ENCODE results near the gene BPIFB3. TPM values are rescaled to one million over a fixed set of nuclear protein-coding genes. Genes with fewer than 3 reads are reported as not detected.

Gene BPIFB3
- total RNA-seq, 4 donors from 2014 or later: not detected

DNA sequence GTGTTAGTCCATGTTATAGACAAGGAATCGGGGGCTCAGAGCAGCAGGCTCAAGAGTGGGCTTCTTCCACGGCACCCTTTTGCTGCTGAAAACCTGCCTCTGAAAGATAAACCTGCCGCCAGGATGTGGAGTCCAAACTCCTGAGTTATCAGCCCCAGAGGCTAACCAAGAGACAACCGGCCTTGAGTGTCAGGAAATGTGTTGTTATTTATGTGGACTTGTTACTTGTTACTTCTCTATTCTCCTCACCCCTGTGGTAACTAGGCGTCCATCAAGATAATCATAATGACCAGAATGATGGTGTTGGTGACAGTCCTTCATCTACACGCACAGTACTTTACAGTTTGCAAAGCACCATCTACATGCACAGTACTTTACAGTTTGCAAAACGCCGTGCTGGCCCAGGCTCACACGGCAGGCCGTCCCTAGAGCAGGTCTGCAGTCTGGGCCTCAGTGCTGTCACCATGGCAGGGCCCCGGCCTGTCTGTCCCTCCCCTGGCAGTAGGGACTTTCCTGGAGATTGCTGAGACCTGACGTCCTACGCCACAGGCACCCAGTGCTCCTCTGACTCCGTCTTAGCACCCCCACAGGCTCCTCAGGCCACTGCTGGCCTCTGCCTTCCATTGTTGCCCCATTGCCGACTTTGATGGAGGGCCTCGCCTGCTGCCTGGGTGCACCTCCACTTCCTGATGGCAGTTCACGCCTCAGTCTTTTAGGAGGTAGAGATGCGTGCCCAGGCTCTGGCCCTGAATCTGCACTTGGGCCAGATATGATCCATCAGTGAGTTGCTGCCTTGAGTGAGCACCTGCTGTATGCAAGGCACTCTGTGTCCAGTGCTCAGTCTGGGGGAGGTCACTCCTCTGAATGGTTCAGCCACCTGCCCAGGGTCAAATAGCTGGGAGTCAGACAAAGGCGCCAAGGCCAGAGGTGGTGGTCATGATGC is 16.7 kb downstream of the BPIFB3 start:
- DNase-seq (no peak), ATAC-seq (no peak)
- no peak for TF ChIP-seq POLR2A (IDR thresholded peaks at IDR 0.05)
- TF ChIP-seq CTCF (IDR thresholded peaks at IDR 0.05 in 4 of 5, conservative IDR thresholded peaks at IDR 0.05 in 1 of 5): no peak
- H3K36me3 ChIP-seq: no peaks in the 10 kb centered on the region
- H3K4me1 ChIP-seq: no peaks in the 10 kb centered on the region
- H3K9me3 ChIP-seq: no peaks in the 10 kb centered on the region
- H3K27ac ChIP-seq: no peak overlapping the region
- peaks cover 0 to 3% (median 0%) of the 10 kb centered on the region in 3 donors for H3K27me3 ChIP-seq
- intact Hi-C loops (cut with DNase I; ENCODE audit: low total_unique reads): no loop called here
- in situ Hi-C loops (cut with MboI; ENCODE audit: low sequenced_read_pairs in 4 of 4): no loop called here
- H3K4me3 ChIP-seq: no peak overlapping the region

- TF ChIP-seq CTCF (IDR thresholded peaks at IDR 0.05 in 4 of 5, conservative IDR thresholded peaks at IDR 0.05 in 1 of 5) (no peak), POLR2A (IDR thresholded peaks at IDR 0.05) (no peak)
- in situ Hi-C loops (cut with MboI; ENCODE audit: low sequenced_read_pairs in 4 of 4): no loop called here
- Histone ChIP-seq H3K27me3 (peaks cover 0 to 4% (median 3%) of the 10 kb centered on the region in 3 donors), H3K36me3 (no peaks in the 10 kb centered on the region), H3K4me1 (no peaks in the 10 kb centered on the region), H3K9me3 (no peaks in the 10 kb centered on the region), H3K27ac (no peak overlapping the region), H3K4me3 (no peak overlapping the region)
- DNase-seq (no peak), ATAC-seq (no peak)
- intact Hi-C loops (cut with DNase I; ENCODE audit: low total_unique reads): no loop called here
Observed at GRCh38 chr20:33071198-33071597, 17.5 kb downstream of the BPIFB3 start.

DNA sequence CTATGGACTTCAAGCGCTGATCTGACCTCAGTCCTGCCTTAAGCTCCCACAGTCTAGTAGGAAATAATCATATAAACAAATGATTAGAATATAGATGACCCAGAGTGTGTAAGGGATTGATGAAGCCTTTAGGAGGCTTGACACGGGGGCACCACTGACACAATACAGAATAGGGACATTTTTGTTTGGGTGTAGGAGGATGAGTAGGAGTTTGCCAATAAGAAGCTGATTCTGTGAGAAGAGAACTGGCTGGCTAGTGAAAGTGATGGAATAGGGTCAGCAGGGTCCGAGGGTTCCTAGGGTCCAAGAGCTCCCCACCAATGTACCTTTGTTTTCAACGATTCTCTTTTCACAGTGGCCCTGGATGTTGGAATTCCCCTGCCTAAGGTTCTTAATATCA is 18.7 kb downstream of the BPIFB3 start:
- H3K36me3 ChIP-seq: no peaks in the 10 kb centered on the region
- ATAC-seq: no peak
- DNase-seq: no peak
- H3K27me3 ChIP-seq: peaks cover 0 to 10% (median 5%) of the 10 kb centered on the region in 3 donors
- H3K4me1 ChIP-seq: no peaks in the 10 kb centered on the region
- no peaks in the 10 kb centered on the region for H3K9me3 ChIP-seq
- intact Hi-C loops (cut with DNase I; ENCODE audit: low total_unique reads): no loop called here
- no peak for TF ChIP-seq POLR2A (IDR thresholded peaks at IDR 0.05)
- no peak for TF ChIP-seq CTCF (IDR thresholded peaks at IDR 0.05 in 4 of 5, conservative IDR thresholded peaks at IDR 0.05 in 1 of 5)
- no peak overlapping the region for H3K27ac ChIP-seq
- H3K4me3 ChIP-seq: no peak overlapping the region
- in situ Hi-C loops (cut with MboI; ENCODE audit: low sequenced_read_pairs in 4 of 4): no loop called here

GRCh38 chr20:33072813-33073212 is 19.1 kb downstream of the BPIFB3 start:
- DNase-seq (no peak), ATAC-seq (no peak)
- in situ Hi-C loops (cut with MboI; ENCODE audit: low sequenced_read_pairs in 4 of 4): no loop called here
- H3K36me3 ChIP-seq: no peaks in the 10 kb centered on the region
- no peak overlapping the region for H3K4me3 ChIP-seq
- H3K4me1 ChIP-seq: no peaks in the 10 kb centered on the region
- H3K9me3 ChIP-seq: no peaks in the 10 kb centered on the region
- intact Hi-C loops (cut with DNase I; ENCODE audit: low total_unique reads): no loop called here
- H3K27ac ChIP-seq: no peak overlapping the region
- peaks cover 0 to 15% (median 5%) of the 10 kb centered on the region in 3 donors for H3K27me3 ChIP-seq
- TF ChIP-seq POLR2A (IDR thresholded peaks at IDR 0.05) (no peak), CTCF (IDR thresholded peaks at IDR 0.05 in 4 of 5, conservative IDR thresholded peaks at IDR 0.05 in 1 of 5) (no peak)

All from gastrocnemius medialis (tissue), 4 donors.